CD4-positive, alpha-beta T cell treated with Interleukin-15 for 4 hours (primary cell): ENCODE results near the gene ILK.

ENCODE experiments used
- DNase-seq: peaks from one replicate; pipeline ENCODE4 v3.0.0-alpha.2; 2020; ENCODE audit warnings: low spot score

Gene ILK

DNA sequence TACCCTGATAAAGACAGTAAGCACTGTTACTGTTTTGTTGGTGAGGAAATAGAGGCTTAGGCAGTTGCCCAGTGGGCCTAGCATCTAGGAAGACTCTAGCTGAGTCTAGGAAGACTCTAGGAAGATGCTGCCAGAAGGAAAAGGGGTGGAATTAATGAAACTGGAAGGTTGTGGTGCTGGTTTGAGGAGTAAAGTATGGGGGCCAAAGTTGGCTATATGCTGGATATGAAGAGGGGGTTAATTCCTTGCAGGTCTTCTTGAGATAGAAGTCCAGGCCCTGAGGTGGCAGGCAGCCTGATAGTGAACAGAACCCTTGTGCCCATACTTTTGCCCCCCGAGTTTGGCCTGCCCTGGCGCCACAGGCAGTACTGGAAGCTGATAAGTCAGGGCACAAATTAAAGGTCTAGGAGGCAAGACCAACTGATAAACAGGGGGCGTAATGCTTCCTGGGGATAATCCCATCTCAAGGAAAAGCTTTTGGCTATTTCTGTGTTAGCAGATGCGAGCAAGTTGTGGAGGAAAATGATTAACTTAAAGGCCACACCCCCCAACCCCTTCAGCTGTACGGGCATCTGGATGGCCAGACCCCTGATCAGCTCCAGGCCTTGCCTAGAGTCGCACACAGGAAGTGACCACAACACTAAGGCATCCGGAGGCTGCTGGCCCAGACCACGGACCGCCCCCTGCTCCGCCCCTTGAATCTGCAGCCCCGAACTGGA is 3.1 kb downstream of the ILK start:
- peak; percentile 48 for DNase-seq

DNA sequence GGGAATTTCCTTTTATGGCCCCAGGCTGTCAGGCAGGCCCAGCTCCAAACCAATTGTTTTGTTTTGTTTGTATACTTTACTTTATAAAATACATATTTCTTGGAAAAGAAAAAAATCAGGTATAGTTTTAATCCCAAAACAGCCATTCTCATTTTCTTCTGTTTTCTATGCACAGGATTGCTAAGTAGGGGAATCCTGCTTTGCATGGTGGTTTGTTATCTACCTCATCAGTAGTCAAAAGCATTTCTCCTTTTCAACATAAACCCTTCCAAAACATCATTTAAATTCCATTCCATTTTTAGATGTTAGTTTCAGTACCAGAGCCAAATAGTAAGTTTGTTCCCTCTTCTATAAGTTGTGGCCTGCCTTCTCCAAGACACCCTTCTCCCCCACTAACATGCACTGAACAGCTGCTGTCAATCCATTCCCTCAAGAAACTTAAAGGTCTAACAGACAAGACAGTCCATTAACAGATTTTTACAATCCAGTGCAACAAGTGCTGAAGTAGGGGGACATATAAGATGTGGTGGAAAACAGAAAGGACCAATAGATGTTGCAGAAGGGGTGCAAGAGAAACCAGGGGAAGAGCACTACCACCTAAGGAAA is 3.7 kb downstream of the ILK start:
- no peak for DNase-seq

DNA sequence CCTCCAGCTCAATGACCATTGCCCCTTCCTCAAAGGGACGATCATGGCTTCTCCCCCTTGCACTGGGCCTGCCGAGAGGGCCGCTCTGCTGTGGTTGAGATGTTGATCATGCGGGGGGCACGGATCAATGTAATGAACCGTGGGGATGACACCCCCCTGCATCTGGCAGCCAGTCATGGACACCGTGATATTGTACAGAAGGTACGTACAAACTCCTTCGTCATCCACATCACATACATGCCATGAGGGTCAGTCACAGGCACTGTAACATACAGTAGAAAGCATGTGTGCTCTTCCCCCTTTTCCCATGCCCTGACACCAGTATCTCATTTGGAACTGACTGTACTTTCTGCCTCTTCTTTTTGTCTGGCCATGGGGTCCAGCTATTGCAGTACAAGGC is 4.4 kb downstream of the ILK start:
- DNase-seq = no peak

DNA sequence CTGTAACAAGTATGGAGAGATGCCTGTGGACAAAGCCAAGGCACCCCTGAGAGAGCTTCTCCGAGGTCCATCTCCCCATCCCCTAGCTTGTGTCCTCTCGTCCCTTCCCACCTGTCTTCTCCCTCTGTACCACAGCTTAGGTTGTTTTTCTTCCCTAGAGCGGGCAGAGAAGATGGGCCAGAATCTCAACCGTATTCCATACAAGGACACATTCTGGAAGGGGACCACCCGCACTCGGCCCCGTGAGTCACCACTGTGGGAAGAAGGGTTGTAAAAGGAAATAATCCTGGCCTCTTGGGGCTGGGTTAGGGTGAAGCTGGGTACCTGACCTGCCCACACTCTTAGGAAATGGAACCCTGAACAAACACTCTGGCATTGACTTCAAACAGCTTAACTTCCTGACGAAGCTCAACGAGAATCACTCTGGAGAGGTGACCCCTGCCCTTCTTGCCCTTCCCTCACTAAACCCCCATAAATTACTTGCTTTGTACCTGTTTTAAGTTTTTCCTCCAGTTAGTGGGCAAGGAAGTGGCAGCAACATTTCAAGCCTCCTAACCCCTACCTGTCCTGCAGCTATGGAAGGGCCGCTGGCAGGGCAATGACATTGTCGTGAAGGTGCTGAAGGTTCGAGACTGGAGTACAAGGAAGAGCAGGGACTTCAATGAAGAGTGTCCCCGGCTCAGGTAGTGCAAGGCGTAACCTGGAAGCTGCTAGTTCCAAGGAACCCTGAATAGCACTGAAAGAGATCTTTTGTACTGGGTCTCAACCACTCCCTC is 5.3 kb downstream of the ILK start:
- no peak for DNase-seq

DNA sequence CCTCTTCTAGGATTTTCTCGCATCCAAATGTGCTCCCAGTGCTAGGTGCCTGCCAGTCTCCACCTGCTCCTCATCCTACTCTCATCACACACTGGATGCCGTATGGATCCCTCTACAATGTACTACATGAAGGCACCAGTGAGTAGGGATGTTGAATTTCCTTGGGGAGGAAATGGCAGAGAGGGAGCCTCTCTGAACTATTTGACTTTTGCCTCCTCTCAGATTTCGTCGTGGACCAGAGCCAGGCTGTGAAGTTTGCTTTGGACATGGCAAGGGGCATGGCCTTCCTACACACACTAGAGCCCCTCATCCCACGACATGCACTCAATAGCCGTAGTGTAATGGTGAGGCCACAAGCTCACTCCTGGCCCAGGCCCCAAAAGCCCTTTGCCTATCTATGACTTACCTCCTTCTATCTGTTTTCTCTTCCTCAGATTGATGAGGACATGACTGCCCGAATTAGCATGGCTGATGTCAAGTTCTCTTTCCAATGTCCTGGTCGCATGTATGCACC is 6.0 kb downstream of the ILK start:
- DNase-seq = no peak

DNA sequence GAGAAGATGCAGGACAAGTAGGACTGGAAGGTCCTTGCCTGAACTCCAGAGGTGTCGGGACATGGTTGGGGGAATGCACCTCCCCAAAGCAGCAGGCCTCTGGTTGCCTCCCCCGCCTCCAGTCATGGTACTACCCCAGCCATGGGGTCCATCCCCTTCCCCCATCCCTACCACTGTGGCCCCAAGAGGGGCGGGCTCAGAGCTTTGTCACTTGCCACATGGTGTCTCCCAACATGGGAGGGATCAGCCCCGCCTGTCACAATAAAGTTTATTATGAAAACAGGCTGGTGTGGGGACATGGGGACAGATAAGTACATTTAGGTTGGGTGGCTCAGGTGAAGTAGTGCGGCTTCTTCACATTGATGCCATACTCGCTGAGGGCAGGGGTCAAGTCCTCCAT is 7.0 kb downstream of the ILK start:
- no peak for DNase-seq

DNA sequence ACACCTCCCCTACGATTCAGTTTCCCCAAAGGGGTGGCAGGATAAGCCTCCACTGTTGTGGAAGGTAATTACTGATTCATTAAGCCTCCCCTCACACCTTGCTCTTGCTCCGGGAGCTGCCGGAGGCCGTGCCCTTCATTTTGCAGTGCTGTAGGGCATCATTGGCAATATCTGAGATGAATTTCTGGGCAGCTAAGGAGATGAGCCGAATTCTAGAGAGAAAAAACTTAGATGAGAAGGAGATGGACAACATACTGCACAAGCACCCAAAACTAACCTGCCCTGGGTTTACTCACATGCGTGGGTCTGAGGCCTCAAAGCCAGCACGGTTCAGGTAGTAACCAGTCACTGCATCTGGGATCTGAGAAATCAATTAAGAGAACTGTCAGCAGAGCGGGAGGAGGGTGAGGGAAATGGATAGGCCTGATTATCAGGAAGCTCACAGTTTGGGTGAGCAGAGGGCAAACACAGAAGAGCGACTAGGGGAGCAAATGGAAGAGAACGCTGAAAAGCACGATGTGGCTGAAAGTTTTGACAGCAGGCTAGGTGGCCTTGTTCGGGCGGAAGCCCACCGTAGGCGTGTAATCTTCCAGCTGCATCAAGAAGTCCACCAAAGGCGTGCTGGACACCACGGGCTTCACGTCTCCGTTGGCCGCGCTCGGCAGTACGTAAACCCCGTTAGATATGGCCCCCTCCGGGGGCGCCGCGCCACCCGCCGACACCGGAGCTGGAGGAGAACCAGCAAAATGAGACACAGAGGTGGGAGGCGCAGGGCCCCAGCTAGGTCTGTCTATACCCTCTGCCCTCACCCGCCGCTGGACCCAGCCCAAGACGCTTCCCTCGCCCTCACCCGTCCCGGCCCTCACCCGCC is 7.8 kb downstream of the ILK start:
- peak; percentile 22 for DNase-seq

DNA sequence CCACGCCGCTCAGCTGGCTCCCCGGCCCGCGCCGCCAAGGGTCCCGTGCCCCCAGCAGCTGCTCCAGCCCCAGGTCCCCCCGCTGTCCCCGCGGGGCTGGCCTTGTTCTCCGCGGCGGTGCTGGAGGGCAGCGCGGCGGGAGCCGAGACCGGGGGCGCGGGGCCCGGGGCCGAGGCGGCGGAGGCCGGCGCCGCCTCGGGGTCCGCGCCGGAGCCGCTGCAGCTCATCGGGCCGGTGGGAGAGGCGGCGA is 8.3 kb downstream of the ILK start:
- no peak for DNase-seq

DNA sequence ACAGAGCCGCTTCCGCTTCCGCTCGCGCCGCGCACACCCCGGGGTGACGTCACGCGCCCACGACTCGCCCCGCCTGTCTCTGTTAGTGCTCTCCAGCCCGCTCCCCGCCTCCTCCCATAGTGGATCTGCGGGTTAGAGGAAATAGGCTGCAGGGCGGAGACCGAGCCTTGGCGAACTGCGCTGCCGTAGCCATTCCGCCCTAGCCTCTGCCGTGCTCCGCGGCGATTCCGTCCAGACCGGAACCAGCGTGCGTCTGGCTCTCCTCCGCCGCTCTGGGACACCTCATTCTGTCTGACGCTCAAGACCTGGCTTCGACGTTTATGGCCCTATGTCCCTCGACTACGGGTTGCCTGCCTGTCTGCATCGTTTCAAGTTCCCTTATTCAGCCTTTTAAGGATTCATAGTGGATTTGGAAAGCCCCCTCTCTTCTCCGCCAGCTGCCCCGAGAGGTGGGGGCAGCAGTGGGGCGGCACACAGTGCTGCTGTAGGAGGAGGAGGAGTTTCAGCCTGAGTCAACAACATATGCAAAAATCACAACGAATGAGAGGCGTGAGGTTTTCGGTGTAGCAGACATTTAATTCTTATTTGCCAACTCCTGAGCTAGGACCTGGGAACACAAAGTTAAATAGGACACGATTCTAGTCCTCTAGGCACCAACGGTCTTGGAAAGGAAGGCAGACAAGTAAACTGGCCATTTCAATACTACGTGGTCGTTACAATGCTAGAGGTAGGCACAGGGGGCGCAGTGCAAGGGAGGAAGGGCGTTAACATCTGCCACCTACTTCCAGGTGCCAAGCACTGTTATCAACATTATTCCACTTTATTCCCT is 8.9 kb downstream of the ILK start, which contains the start of gene TAF10:
Gene TAF10 (minus strand): TSS at position 4 of the 829 bp plus-strand sequence. CDS start 27 bp downstream, outside the sequence.
- peak; percentile 94 for DNase-seq

DNA sequence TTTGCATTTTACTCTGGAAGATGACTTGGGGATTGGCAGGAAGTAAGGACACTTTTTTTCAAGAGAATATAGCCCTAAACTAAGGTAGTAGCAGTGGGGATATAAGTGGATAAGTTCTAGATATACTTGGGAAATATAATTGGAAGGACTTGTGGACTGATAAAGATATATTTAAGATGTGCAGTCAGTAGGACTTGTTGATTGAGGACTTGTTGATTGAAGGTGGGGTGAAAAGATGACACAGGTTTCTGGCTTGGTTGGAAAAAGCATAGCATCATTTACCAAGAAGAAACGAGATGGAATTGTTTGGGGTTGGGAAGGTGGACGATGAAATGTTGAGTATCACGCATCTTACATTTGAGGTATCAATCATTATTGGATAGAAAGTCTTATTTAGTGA is 9.9 kb downstream of the ILK start:
- no peak for DNase-seq

DNA sequence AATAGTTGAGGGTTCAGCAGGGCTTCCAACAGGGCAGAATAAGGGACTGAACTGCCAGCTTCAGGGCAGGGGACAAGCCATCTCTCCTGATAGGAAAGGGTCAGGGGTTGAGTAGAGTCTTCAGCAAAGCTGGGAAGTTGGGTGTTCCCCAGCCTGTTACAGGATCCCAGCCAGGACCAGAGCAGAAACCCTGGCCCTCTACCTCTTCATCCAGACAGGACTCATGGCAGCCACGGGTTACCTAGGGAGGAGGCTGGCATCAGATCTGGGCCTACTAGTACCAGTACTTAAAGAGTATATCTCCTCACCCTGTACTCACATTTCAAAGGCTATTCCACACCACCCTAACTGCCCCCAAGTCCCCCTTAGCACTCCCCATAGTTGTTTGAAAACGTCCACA is 10.9 kb downstream of the ILK start:
- DNase-seq = no peak

DNA sequence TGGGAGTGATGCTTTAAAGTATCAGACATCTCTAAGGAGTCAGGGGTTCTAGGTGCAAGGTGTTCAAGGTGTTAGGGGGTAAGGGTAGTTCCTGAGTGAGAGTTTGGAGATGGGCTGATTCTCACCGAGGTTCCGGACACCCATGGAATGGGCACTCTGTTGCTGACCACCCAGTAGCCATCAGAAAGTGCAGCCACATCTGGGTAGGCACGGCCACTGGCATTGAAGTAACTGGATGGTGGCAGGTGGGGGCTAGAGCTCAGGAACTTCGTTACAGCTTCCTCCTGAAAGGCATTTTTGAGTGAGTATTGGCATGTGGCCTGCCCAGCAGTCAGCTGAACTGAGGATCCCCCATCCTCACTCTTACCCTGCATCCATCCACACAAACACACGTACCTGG is 11.5 kb downstream of the ILK start:
- DNase-seq = no peak

DNA sequence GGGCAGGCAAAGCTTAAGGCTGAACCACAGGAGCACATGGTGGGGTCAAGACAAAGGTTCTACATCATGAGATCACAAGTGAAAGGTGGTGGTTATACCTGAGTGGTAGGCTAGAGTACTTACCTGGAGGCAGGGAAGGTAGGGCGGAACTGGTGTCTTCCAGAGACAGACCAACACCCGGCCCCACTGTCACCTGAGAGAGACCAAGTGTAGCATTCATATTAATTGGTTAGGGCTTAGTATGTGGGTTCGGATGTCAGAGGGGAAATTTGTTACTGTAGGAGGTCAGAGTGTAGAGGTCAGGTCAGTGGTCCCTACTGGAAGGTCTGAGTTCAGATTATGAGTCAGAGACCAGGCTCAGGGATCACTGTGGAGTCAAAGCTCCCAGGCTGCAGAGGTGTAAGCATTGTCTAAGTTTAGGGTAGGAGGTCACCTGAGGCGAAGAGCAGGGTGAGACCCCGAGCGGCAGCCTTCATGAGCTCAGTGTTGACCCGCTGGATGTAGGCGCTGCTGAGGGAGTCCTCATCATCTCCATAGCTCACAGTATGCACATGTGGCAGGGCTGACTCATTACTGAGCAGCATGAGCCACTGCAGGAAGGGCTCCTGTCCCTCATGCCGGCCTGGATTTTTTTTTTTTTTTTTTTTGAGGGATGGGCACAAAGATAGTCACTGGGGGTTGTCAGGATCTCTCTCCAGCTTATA is 12.5 kb downstream of the ILK start:
- no peak for DNase-seq

DNA sequence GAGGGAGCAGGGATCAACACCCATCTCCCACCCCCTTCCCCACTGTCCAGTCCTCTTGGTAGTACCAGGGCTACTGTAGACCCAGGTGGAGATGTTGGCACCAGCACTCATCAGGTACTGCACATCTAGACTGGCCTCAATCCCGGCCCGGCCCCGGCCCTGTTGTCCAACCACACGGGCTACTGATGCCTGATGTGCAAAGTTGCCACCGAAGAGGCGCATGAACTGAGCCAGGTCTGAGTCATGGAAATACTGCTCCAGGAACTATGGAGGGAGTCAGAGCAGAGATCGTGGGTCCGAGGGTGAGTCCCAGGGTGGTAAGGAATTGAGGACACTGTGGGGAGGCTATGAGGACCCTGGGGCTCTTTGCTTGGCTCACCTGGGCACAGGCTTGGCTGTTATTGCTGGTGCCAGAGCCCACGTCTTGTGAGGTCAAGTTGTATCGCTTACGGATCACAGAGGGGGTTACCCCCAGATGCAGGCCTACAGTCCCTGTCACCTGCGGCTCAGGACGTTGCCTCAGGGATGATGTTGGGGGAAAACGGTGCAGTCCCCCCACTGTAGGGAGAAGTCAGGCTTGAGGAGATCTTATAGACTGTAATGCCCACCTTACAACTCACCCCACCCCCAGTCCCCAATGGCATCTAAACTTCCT is 13.1 kb downstream of the ILK start:
- DNase-seq = no peak

DNA sequence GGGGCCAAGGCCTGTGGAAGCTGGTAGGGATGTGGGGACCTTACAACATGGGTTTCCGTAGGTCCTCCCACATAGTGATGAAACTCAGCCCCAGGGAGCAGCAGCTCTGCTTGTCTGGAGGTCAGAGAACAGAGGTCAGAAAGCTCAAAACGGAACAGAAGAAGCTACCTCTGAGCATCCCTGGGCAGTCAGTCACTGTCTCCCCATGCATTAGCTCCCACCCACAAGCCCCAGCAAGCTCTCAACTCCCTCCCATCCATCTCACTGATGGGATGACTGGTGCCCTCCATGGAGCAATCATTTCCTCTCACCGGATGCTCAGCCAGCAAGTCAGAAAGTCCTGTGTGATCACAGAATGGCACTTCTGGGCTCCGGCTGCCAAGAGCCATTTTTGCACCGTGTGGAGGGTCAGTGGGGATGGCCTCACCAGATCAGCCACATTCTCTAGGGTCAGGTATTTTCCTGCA is 13.8 kb downstream of the ILK start:
- no peak for DNase-seq

DNA sequence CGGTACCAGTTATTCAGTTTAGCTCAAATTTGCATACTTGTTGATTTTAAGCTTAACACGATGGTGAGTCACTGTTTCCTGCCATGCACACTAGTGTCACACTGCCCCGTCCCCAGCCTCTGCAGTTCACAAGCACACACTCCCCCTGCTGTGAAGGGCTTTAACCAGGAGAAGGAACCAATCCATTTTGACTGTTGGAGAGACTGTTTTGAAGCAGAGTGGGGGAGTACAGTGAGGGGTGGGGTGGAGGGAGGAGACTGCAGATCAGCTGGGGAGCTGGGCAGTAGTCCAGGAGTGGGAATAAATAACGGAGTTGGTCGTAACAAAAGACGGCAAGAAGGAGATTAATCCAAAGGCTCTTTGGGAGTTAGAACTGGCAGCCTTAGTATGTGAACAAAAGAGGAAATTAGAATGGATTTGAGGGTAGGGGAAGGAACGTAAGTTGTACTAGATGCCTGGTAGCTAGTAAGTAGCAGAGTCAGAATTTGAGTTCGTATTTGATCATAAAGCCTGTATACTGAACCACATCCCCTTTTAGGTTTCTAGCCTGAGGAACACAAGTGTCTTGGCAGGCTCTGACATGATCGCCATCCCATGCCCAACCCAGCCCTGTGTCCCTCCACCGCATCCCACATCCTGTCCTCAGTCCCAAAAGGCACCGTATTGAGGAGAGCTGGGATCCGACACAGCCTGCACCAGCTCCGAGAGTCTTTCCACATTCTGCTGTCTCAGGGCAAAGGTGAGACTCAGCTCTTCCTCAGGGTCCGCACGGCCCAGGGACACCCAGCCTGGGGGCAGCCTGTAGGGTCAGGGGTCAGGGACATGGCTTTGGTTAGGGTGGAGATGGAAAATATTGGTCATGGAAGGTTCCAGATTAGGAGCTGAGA is 14.8 kb downstream of the ILK start:
- DNase-seq = peak; percentile 81

DNA sequence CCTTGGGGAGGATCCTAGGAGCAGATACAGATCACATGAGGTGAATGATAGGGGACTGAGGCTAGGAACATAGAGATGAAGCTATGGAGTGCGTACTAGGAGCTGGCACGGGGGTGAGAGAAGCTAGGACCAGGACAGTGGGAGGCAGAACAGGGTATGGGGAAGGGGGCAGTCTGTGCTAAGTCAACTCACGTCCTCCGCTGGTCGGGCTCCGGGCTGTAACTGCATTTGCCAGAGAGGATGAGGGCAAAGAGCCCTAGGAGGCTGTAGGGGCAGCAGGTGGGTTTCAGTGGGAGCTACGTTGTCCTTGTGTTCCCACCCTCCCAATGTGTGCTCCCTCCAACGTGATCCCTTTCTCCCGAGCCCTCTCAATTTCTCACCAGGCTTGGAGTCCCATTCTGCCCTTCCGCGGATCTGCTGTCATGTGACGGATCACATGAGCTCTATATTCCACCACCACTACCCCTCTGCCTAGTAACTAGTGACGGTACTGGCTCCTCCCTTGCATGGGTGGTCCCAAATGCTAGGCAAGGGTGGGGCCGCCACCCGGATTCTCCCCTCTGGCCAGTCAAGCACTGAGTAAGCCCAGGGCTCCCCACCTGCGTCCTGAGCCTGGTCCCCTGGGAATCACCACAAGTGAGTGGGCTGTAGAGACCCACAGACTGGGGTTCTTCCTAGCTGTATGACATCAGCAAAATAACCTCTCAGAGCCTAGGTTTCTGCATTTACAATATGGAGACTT is 15.6 kb downstream of the ILK start, which contains the start of gene TPP1:
Gene TPP1 (minus strand): TSS at position 419 of the 742 bp plus-strand sequence. CDS start 22 bp downstream, at position 397.
- peak; percentile 93 for DNase-seq

DNA sequence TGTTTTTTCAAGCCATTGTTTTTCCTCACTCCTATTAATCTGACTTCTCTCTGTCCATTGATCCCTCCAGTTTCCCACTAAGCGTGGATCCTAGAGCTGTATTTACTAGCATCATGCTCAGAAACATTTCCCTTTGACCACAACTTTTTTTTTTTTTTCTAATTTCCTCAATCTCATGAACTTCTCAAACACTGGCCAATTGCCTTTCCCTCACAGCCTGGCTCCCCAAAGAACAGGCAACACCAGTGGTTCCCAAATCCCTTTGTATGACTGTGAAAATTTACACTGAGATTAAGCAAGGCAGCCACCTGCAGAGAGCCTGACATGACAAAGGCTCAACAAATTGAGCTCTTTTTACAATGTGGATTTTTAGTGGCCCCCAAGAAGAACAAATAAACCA is 17.1 kb downstream of the ILK start:
- DNase-seq = no peak
